IPS DF 4.7 (cell line): Measurements from ENCODE around the gene NUP37.
"Not testable (repeated sequence)": the region's sequence is repeated elsewhere in the genome, so short reads cannot be mapped to it uniquely, and the experiment has no call there.

Experiments
- DNase-seq: peaks from one replicate; pipeline ENCODE4 v3.0.0-alpha.2; 2013; ENCODE audit warnings: low spot score; ENCODE audit errors: extremely low read depth

NUP37 gene

GRCh38 chr12:102089228-102089835 lies 30.6 kb downstream of the NUP37 start:
- not testable (repeated sequence) for DNase-seq

- DNase-seq, result no peak
These were observed 39.1 kb downstream of the NUP37 start for GRCh38 chr12:102080842-102081241.

- not testable (repeated sequence) for DNase-seq
These were observed 47.8 kb downstream of the NUP37 start for GRCh38 chr12:102072092-102072491.

- no peak for DNase-seq
These were observed 50.2 kb downstream of the NUP37 start for GRCh38 chr12:102069707-102070106.

DNA sequence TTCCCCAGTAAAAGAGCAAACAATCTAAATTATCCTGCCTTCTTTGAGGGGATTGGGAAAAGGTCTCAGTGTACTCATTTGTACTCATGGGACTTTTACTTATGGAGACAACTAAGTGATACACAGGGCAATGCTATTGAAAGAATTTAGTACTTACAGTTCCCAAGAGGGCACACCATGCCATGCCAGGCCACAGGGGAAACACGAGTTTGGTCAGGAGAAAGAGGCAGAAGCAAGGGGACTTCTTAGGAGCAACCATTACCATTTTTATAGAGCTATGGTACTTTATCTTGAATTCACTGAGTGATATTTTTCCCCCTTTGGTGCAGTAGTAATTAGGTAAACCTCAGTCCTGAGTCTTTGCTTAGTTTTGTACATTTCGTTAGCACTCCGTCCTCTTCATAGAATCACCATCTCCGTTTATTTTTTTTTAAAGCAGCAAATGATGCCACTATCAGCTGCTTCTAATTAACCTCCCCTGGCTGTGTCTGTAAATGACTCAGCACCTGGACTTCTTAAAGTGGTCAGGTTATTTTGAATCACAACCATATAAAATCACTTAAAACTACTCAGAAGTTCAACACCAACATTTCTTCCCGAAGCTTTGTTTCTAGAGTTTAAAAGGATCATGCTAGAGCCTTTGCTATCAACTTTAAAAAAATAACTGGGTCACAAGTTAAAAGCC lies 52.2 kb downstream of the NUP37 start:
- DNase-seq, result no peak

GRCh38 chr12:102064476-102064875 lies 55.4 kb downstream of the NUP37 start:
- no peak for DNase-seq

- no peak for DNase-seq
These were observed 56.8 kb downstream of the NUP37 start for GRCh38 chr12:102063069-102063468.

DNA sequence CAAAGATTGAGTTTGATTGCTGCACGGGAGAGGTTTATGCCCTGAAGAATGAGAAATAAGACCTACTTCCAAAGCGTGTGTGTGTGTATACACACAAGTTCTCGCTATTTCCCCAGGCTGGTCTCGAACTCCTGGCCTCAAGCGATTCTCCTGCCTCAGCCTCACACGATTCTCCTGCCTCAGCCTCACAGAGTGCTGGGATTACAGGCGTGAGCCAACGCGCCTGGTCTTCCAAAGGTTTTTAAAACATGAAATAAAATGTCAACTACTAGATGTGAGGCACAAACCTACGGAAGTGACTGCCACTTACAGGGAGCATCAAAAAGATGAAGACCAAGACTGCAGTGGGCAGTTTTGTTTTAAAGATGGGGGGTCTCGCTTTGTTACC lies 57.5 kb downstream of the NUP37 start:
- DNase-seq, result no peak

DNA sequence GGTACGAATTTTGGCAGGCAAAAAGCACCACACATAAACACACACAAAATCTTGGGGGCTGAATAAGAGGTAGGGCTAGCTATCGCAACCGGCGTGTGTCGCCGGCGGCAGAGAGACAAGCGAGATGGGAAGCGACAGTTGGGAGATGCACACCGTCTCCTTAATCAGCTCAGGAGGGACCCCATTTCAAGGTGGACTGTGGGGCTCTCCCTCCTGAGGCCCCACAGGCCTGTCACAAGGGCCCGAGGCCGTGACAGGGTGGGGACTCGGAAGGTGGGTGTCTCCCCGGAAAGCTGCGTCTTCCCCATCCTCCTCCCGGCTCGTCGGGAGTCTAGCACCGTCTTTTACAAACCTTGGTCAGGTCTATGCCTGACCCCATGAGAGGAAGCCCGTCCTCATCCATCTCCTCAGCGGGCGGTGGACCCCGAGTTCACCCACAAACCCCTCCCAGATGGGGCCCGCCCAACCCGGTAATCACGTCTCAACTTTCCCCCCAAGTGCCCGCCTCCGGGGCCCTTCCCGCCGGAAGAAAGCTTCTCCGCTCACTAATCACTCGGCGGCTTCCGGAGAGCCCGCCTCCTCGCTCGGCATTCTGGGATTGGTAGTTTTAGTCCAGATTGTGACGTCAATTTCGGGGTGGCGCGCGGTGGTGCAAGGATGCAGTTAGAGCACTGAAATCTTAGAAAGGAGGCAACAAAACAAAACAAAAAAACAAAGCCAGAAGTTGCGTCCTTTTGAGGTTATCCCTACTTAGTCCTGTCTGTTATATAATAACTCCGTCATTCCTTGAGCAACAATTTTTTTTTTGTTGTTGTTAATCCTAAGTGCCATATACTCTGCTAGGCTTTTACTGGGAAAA lies 58.1 kb downstream of the NUP37 start, which contains the start of gene WASHC3:
TSS of gene WASHC3 (minus strand) at position 432 of the 859 bp plus-strand sequence. CDS start at position 403, 29 bp downstream.
- DNase-seq, result peak; percentile 79

GRCh38 chr12:102061096-102061559 lies 58.8 kb downstream of the NUP37 start:
- DNase-seq, result no peak

DNA sequence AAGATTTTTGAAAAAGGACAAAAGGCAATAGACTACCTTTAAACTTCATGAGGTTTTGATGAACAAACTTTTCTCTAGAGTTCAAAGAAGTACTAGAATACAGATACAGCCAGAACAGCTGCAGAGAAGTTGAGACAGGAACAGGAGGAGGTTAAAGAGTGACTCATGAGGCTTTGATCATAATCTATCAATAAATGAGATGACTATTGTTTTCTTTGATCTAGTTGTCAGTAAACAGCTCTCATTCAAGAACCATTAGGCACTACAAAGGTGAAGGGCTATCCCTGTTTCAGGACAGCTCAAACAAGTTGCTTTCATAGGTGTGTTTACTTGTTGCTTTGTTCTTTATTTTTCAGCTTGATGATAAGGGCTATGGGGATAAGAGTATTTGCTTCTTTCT lies 60.6 kb downstream of the NUP37 start:
- DNase-seq, result no peak

DNA sequence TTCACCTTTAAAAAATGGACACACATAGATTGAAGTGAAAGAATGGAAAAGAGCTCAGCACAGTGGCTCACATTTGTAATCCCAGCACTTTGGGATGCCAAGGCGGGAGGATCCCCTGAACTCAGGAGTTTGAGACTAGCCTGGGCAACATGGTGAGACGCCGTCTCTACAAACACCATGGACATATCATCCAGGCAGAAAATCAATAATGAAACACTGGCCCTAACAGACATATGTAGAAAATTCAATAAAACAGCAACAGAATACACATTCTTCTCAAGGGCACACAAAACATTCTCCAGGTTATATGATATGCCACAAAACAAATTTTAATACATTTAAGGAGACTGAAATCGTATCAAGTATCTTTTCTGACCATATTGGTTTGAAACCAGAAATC lies 65.6 kb downstream of the NUP37 start:
- DNase-seq, result no peak

DNA sequence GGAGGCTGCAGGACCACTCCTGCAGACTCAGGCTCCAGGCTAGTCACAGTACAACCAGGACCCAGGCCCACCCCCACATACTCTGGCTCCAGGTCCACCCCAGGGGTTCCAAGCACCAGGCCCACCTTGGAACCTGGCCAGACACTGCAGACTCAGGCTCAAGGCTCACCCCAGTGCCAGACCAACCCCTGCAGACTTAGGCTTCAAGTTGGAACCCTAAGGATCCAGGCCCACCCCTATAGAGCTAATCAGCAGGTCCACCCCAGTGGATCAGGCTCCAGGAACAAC lies 66.9 kb downstream of the NUP37 start:
- no peak for DNase-seq

DNA sequence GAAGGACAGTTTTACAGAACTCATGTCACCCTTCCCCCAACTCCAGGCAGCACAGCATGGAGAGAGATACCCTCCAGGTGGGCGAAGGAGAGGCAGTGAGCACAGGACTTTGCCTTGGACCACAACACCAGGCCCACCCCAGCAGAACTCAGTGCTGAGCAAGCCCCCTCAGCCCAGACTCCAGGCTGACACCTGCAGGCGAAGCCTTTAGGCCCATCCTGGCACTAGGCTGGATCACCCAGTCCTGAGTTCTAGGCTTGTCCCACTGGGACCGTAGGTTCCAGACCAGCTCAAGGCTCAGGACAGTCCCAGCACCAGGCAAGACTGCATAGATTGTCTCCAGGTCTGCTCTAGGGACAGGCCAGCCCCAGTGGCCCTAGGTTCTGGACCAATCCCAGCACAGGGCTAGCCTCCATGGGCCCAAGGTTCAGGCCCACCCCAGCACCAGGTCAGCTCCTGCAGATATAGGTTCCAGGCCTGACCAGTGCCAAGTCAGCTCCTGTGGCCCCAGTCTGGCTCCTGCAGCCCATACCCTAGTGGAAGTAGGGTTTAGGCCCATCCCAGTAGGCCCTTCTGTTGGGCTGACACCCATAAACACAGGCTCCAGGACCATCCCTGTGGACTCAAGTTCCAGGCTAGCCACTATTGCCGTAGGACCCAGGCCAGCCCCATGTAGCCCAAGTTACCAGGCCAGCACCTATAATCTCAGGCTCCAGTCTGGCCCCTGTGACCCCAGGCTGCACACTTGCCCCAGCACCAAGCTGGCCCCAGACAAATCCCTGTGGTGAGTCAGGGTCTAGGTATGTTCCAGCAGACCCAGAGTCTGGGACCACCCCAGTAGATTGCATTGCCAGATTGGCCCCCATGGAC lies 67.5 kb downstream of the NUP37 start:
- DNase-seq, result no peak

DNA sequence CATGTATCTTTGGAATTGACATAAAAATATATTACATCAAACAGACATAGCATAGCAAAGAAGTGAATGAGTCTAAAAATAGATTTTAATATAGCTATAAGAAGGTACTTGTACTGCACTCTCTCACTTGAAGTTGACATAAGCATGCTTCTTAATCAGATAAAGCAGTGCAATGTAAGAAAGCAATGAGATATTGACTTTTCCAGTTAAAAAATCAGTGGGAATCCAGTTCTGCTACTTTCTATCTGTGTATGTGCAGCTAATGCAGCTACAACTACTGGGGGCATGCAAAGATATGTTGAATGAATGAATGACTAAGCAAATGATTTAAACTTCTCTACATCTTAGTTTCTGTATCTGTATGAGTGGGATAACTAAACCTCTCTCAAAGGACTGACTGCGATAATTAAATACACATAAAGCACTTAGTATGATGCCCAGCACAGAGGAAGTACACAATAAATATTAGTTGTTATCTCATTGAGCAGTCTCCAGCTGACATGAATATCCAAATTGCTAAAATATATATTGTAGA lies 68.4 kb downstream of the NUP37 start:
- DNase-seq, result no peak

- no peak for DNase-seq
These were observed 69.1 kb downstream of the NUP37 start for GRCh38 chr12:102050660-102051430.

GRCh38 chr12:102043928-102044327 lies 76.0 kb downstream of the NUP37 start:
- no peak for DNase-seq

- no peak for DNase-seq
These were observed 85.7 kb downstream of the NUP37 start for GRCh38 chr12:102033991-102034745.

- no peak for DNase-seq
These were observed 88.1 kb downstream of the NUP37 start for GRCh38 chr12:102031852-102032251.

- DNase-seq, result no peak
These were observed 90.8 kb downstream of the NUP37 start for GRCh38 chr12:102029141-102029540.
